DMS114 treated with DMSO at 0.1 percent for 48 hours (cell line): ENCODE measurements around the gene FAM151A.

Experiments used
- DNase-seq: peaks from one replicate; lab custom pipeline; 2025; ENCODE audit not compliant: unreplicated experiment; lab: John Stamatoyannopoulos, UW

Gene FAM151A

GRCh38 chr1:54604572-54605370 is 18.6 kb downstream of the FAM151A start:
- DNase-seq = no peak

- no peak for DNase-seq
These were observed 19.3 kb downstream of the FAM151A start for GRCh38 chr1:54604051-54604450.

GRCh38 chr1:54603241-54603640 is 20.1 kb downstream of the FAM151A start:
- DNase-seq = no peak

GRCh38 chr1:54602554-54602953 is 20.8 kb downstream of the FAM151A start:
- DNase-seq = no peak

GRCh38 chr1:54601730-54602129 is 21.6 kb downstream of the FAM151A start:
- no peak for DNase-seq

GRCh38 chr1:54600947-54601721 is 22.2 kb downstream of the FAM151A start:
- DNase-seq = no peak

GRCh38 chr1:54599211-54599823 is 24.0 kb downstream of the FAM151A start:
- DNase-seq = no peak

- DNase-seq = no peak
These were observed 25.8 kb downstream of the FAM151A start for GRCh38 chr1:54597455-54598030.

- no peak for DNase-seq
These were observed 26.6 kb downstream of the FAM151A start for GRCh38 chr1:54596756-54597155.

- no peak for DNase-seq
These were observed 27.3 kb downstream of the FAM151A start for GRCh38 chr1:54595956-54596498.

GRCh38 chr1:54594463-54594862 is 28.9 kb downstream of the FAM151A start:
- no peak for DNase-seq

- DNase-seq = no peak
These were observed 29.7 kb downstream of the FAM151A start for GRCh38 chr1:54593571-54594160.

- no peak for DNase-seq
These were observed 32.1 kb downstream of the FAM151A start for GRCh38 chr1:54591127-54591756.

GRCh38 chr1:54588377-54588776 is 34.9 kb downstream of the FAM151A start:
- no peak for DNase-seq

GRCh38 chr1:54585181-54586066 is 37.9 kb downstream of the FAM151A start:
- no peak for DNase-seq

- no peak for DNase-seq
These were observed 38.8 kb downstream of the FAM151A start for GRCh38 chr1:54584575-54584974.

GRCh38 chr1:54583871-54584270 is 39.5 kb downstream of the FAM151A start:
- no peak for DNase-seq

GRCh38 chr1:54583307-54583686 is 40.0 kb downstream of the FAM151A start:
- no peak for DNase-seq

GRCh38 chr1:54582566-54583306 is 40.6 kb downstream of the FAM151A start:
- no peak for DNase-seq
